ENCODE measurements around the gene EME2. TPM values are rescaled to one million over a fixed set of nuclear protein-coding genes. Genes with fewer than 3 reads are reported as not detected.
A peak's percentile ranks its signal among the peaks of the same experiment; 100 is the strongest.

EME2 gene
- total and polyA plus RNA-seq, 2 experiments from 2014 or later: 4.1 to 15.0 TPM

GRCh38 chr16:1823821-1824220 lies 51.2 kb downstream of the EME2 start:
- DNase-seq (ENCODE audit: low spot score): peak; percentile 71

GRCh38 chr16:1825381-1825863 lies 52.8 kb downstream of the EME2 start:
- no peak for TF ChIP-seq ZNF331 (CRISPR knock-in tag; IDR thresholded peaks at IDR 0.05; ENCODE audit: low read depth)
- TF ChIP-seq ZNF462 (CRISPR knock-in tag; IDR thresholded peaks at IDR 0.05): no peak
- TF ChIP-seq CREB1 (CRISPR knock-in tag; IDR thresholded peaks at IDR 0.05; ENCODE audit: low read depth): no peak
- no peak for TF ChIP-seq ETS1 (IDR thresholded peaks at IDR 0.05)

More at GRCh38 chr16:1823821-1824220, 51.2 kb downstream of the EME2 start:
- Mint-ChIP-seq H3K36me3 (ENCODE audit: low read depth) (peaks cover 2% of the 10 kb centered on the region; the same call in 1 of the 3 replicates), H3K4me3 (0 out of 3 replicates have a peak overlapping the region, but pooled peaks have one; percentile 36), H3K27me3 (ENCODE audit: insufficient read depth, low read depth, poor library complexity) (peaks cover 17% of the 10 kb centered on the region), H3K9me3 (peaks cover 3% of the 10 kb centered on the region; the same call in 1 of the 3 replicates), H3K4me1 (peaks cover 4% of the 10 kb centered on the region), H3K27ac (no peak overlapping the region)
- Histone ChIP-seq H4K20me1 (replicated peaks; ENCODE audit: insufficient read depth) (no peaks in the 10 kb centered on the region; the same call in 1 of the 2 replicates), H2AFZ (no peak overlapping the region), H3K27me3 (ENCODE audit: insufficient read depth) (no peaks in the 10 kb centered on the region), H3K4me2 (no peak overlapping the region), H3K4me3 (no peak overlapping the region), H3K4me1 (ENCODE audit: insufficient read depth) (peaks cover 12% of the 10 kb centered on the region), H3K27ac (ENCODE audit: low read depth) (no peak overlapping the region), H3F3A (replicated peaks; ENCODE audit: low read depth) (0 out of 2 replicates have a peak, but pooled peaks cover 6% of the 10 kb centered on the region), H3K36me3 (ENCODE audit: insufficient read depth) (no peaks in the 10 kb centered on the region), H3K79me2 (replicated peaks; ENCODE audit: insufficient read depth) (peaks cover 22% of the 10 kb centered on the region), H3K9me2 (ENCODE audit: insufficient read depth) (no peaks in the 10 kb centered on the region)
- peak; percentile 28 to 68; a peak in 2 of 4 replicates for TF ChIP-seq CTCF (conservative IDR thresholded peaks at IDR 0.05; ENCODE audit: low read depth in 2 of 2)
- no peak for TF ChIP-seq NANOG (IDR thresholded peaks at IDR 0.05; ENCODE audit: borderline replicate concordance)
- peak; percentile 44 for ATAC-seq

More at GRCh38 chr16:1825381-1825863, 52.8 kb downstream of the EME2 start:
- Mint-ChIP-seq H3K27ac (no peak overlapping the region), H3K4me1 (peaks cover 9% of the 10 kb centered on the region), H3K36me3 (ENCODE audit: low read depth) (peaks cover 2% of the 10 kb centered on the region; the same call in 1 of the 3 replicates), H3K27me3 (ENCODE audit: insufficient read depth, low read depth, poor library complexity) (peaks cover 19% of the 10 kb centered on the region), H3K9me3 (peaks cover 3% of the 10 kb centered on the region; the same call in 1 of the 3 replicates), H3K4me3 (peak overlapping the region; percentile 73)
- Histone ChIP-seq H3K79me2 (replicated peaks; ENCODE audit: insufficient read depth) (peaks cover 25% of the 10 kb centered on the region), H3K27me3 (ENCODE audit: insufficient read depth) (no peaks in the 10 kb centered on the region), H4K20me1 (replicated peaks; ENCODE audit: insufficient read depth) (no peaks in the 10 kb centered on the region; the same call in 1 of the 2 replicates), H3K4me3 (peak overlapping the region; percentile 65), H3K36me3 (ENCODE audit: insufficient read depth) (no peaks in the 10 kb centered on the region), H3K4me2 (peak overlapping the region; percentile 85), H3K4me1 (ENCODE audit: insufficient read depth) (peaks cover 17% of the 10 kb centered on the region), H3K9me2 (ENCODE audit: insufficient read depth) (no peaks in the 10 kb centered on the region), H3K27ac (ENCODE audit: low read depth) (no peak overlapping the region), H3F3A (replicated peaks; ENCODE audit: low read depth) (0 out of 2 replicates have a peak, but pooled peaks cover 6% of the 10 kb centered on the region), H2AFZ (no peak overlapping the region; the same call in 1 of the 2 replicates)
- no peak for ATAC-seq
- no peak for DNase-seq (ENCODE audit: low spot score)

Measured in GM23338 (cell line).